HepG2 (cell line): ENCODE results near the gene OLFM2.

ENCODE experiments used
- MXI1 ChIP-seq: IDR thresholded peaks from 3 replicates; pipeline ENCODE4 v1.6.1; 2012; ENCODE audit warnings: low read depth, low read length, inconsistent platforms, borderline replicate concordance
- POLR2A ChIP-seq, 2 experiments: IDR thresholded peaks; 2 replicates each; pipeline ENCODE4 v1.6.1; 2011; ENCODE audit warnings: low read depth in 2 of 2, low read length in 2 of 2, mild to moderate bottlenecking in 1 of 2, moderate library complexity in 1 of 2; ENCODE audit not compliant: insufficient read depth in 1 of 2
- TF ChIP-seq, protein P1 (sequence below): fragments of 450-650 bp; IDR thresholded peaks from 2 replicates; pipeline ENCODE4 v1.6.1; 2016

DNA sequence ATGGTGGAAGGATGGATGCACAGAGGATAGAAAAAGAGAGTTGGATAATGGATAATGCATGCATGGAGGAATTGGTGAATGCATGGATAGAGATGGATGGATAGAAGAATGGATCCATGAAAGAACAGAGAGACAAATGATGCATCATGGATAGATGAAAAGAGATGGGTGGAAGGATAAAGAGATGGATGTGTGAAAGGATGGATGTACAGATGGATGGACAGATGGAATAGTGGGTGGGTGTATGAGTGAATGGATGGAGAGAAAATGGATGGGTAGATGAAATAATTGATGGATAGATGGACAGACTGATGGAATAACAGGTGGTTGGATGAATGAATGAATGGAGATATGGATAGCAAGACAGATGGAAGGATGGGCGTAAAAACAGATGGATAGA, 25.7 kb downstream of the OLFM2 start:
- TF ChIP-seq POLR2A (IDR thresholded peaks at IDR 0.05; ENCODE audit: insufficient read depth in 1 of 2, low read depth in 2 of 2, low read length in 2 of 2) (no peak), MXI1 (no peak)
- TF ChIP-seq, protein P1, sequence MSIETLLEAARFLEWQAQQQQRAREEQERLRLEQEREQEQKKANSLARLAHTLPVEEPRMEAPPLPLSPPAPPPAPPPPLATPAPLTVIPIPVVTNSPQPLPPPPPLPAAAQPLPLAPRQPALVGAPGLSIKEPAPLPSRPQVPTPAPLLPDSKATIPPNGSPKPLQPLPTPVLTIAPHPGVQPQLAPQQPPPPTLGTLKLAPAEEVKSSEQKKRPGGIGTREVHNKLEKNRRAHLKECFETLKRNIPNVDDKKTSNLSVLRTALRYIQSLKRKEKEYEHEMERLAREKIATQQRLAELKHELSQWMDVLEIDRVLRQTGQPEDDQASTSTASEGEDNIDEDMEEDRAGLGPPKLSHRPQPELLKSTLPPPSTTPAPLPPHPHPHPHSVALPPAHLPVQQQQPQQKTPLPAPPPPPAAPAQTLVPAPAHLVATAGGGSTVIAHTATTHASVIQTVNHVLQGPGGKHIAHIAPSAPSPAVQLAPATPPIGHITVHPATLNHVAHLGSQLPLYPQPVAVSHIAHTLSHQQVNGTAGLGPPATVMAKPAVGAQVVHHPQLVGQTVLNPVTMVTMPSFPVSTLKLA = no peak
